ENCODE data around the gene TOLLIP.
"Not testable (repeated sequence)": the region's sequence is repeated elsewhere in the genome, so short reads cannot be mapped to it uniquely, and the experiment has no call there.

The TOLLIP gene

DNA sequence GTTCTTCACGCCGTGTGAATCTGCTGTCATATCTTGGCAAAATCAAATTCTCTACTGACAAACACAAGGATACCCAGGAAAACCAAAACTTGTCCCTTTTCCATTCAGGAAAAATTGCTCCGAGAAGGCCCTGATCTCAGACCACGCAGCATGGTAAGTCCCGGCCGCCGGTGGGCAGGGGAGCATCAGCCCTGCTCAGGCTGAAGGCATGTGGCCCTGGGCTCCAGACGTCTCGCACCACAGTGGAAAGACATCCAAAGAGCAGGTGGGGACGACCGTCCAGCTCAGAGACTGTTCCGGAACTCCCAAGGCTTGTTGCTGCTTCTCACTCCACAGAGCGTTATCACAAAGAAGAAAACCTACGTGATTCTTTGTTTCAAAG, 29.8 kb downstream of the TOLLIP start:
- no peak for DNase-seq

DNA sequence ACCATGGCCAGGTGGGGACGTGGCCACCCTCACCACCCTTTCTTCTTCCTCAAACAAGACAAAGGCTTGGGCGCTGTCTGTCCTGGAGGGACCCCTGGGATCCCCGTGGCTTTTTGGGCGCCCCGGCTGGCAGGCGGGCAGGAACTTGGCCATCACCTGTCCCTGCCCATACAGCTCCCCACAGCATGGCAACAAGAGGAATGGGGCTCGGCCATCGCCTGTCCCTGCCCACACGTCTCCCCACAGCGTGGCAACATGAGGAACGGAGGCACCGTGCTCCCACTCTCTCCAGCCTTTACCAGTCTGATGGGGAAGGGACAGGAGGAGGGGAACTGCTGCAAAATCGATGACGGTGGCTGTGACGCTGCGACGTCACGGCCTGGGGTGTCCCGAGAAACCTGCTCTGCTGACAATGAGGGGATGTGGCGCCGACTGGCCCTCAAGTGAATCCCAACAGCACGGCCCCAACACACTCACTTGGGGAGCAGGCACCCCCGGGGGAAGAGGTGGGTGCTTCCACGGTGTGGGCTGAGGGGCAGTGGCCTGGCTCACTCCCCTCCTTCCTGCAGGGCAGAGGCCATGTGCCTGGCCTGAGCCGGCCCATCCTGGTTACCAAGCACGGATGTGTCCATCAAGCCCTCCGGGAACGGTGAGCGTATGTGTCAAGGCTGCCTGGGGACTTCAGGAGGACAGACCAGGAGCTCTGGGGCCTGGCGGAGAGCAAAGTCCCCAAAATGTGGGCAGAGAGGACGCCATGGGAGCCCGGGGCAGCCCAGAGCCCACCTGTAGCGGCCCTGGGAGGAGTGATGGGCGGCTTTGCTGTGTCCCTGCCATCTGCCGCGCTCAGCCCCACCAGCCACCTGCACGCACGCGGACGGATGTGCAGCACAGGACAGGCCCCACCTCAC, 30.4 kb downstream of the TOLLIP start:
- DNase-seq: no peak

DNA sequence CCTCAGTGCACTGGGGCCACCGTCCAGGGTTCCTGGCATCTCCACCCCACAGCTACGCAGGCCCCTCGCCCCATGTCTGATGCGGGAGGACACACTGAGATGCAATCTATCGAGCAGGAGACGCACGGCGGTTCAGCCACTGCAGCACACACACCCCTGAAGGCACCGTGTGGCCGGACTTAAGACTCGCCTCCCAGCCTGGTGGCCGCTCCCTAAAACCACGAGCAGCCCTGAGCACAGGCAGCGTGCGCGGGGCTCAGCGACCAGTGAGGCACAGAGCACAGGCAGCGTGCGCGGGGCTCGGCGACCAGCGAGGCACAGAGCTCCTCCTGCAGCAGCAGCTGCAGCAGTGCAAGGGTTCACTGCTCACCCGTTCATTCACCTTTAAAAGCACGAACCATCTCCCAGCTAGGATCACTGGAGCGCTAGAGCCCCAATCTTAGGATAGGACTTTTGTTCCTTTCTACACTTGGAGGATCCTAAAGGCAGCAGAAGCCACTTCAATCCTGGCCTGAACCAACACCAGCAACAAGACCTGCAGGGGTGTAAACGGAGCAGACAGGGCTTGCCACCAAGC, 31.4 kb downstream of the TOLLIP start:
- DNase-seq: no peak

DNA sequence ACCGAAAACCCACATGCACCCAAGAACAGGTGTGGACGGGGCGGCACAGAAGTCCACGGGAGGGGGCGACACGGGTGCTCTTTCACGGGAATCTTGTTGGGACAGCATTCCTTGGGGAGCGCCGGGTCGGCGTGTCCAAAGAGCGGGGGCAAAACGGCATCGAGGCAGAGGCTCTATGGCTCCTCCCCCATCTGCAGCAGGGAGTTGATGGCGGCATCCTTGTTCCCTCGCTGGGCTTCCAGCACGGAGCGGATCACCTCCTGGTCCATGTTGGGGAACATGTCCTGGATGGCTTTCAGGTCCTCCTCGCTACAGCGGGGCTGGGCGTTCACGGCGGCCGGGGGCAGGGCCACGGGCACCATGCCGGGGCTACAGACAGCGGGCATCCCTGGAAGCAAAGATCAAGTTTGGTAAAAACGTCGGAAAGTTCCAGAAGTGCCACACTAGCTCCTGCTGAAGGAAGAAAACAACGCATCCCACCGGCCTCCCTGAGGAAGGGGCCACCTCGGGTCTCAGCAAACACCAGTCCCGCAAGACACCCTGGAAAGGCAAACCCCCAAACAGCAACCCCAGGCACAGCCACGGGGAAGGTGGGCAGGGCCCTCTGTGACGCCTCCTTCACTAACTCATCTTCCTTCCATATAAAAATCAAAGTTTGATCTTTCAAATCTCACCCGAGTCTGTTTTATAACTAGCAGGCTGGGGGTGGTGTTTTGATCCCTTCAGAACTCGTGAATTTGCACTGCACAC, 32.4 kb downstream of the TOLLIP start:
- no peak for DNase-seq

DNA sequence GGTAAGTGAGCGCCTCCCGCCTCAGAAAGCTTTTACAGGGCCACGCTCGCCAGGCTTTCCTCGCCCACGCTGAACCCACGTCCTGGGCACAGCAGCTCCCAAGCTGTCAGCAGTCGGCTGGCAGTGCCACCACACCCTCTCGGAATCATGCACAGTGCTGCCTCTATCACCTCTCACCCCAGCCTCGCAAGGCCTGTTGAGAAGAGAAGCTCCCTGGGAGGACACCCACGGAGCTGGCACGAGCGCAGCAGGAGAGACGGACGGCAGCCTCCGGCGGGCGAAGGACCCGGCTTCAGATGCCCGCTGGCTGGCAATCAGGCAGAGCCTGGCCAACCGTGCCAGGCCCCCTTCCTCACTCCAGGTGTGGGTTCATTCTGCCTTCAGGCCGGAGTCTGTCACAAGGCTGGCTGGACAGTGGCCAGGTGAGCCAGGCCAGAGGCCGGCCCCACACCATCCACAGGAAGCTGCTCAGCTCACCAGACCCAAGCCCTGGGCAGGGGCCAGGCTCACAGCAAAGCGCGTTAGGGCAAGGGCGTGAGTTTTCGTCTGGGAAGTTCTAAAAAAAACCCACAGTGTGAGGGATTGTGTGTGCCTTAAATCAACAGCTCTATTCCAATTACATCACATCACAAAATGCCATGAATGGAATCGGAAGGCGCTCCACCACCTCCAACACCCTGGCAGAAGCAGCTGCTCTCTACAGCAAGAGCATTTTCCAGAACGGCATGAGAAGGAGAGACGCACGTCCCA, 33.2 kb downstream of the TOLLIP start:
- no peak for DNase-seq

DNA sequence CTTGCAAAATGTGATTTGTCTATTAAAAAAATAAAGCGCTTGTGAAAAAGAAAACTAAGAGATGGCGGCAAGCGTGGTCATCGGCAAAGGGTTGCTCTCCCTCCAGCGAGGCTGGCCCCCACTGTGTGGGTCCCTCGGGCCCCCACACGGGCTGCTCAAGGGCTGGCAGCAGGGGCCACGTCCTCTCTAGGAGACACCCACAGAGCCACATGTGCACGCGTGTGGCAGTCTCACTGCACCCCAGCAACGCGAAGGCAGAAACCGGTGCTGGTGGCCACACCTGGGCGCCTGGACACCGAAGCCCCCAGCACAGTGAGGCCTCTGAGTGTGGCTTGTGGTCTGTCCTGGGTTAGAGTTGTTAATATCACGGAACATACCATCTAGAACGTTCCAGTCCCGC, 34.4 kb downstream of the TOLLIP start:
- DNase-seq: no peak

DNA sequence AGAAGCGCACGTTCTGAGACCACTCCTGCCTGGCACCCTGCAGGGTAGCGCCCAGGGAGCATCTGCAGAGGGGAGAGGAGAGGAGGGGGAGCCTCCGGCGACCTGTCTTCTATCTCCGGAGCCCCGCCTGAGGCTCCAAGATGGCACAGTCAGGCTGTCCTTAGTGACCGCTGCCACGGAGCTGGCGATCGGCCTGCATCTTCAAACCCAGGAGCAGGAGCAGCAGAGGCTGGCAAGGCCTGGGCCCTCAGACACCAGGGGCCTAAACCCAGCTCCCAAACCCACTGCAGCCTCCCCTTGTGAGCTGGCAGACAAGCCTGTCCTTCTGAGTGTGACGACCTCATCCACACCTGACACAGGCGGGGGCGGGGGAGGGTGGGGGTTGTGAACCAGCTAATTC, 34.9 kb downstream of the TOLLIP start:
- DNase-seq: no peak

DNA sequence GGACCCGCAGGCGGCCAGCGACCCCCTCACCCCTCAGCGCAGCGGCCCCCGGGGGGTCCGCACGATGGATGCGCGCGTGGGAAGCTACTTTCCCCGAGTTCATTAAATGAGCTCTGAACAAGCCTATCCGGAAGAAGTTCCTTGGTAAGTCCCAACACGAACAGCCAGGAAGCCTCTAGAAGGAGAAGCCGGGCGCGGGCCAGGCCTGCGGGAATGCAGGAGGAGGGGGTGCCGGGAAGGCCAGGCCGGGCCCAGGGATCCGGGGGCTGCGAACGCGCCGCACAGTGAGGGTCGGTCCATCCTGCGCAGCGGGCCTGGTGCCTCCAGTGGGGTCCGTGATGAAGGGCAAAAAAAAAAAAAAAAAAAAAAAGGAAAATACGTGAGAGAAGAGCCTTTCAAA, 36.9 kb downstream of the TOLLIP start:
- no peak for DNase-seq

DNA sequence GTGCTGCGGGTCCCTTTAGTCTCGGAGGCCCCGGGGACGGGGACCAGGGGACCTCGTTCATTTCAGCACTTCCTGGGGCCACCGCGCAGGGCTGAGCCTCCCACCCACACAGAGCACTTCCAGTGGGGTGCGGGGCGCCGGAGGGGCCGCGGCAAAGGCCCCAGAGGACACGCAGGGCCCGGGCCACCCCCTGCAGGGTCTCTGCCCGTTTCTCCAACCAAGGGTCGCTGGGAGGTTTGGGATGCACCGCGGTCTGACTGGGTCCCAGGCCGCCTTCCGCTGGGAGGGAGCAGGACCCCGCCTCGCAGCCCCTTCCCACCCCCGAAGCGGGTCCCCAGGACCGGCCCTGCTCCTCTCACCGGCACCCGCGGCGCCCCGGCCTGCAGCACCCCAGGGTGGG, 37.5 kb downstream of the TOLLIP start:
- DNase-seq: no peak

DNA sequence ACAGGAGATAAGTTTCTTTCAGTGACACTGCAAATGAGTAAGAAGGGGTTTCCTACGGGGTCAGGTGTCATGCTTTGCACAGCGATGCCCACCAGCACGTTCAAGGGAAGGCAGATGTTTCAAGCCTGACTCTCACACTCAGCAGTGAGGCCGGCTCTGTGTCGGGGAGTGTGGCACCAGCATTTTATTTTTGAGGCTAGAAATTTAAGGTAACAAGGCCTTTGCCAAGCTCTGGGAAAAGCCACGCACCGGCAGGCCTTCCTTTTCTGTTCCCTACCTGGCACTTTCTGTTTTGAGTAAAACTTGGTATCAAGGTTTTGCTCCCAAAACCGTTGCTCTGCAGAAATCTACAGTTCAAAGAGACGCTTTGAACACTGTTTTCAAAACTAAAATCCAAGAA, 38.0 kb downstream of the TOLLIP start:
- DNase-seq: no peak

DNA sequence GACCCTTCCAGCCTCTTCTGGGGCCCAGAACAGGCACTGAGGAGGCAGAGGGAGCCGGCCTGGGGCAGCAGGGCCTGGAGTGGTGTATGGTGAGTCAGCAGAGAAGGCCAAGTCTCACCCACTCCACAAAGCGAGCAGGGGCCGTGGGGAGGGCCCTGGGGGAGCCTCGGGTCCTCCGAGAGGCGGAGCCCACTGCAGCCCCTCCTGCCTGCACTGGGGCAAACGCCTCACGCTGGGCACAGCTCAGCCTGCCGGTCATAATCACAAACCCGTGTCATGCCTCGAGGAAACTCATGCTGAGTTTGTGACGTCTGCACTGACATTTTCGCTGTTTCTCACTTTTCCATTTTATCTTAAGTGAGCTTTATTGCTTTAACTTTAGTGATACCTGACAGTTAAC, 38.4 kb downstream of the TOLLIP start:
- DNase-seq: no peak

DNA sequence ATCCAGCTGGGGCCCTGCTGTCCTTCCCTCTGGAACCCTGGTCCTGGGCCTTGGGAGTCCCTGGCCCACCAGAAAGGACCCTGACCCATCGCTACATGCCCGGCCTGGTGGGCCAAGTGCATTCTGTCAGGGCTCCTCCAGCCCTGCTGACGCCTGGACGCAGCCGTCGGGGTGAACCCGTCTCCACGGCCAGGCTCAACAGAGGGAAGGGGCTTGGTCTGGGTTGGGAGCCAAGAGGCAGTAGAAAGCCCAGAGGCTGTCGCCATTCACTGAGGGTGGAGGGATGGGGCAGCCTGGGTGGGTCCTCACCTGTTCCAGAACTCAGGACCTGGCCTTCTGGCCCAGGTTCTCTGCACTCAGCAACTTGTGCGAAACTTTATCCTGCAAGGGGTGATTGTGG, 39.0 kb downstream of the TOLLIP start:
- DNase-seq: no peak

DNA sequence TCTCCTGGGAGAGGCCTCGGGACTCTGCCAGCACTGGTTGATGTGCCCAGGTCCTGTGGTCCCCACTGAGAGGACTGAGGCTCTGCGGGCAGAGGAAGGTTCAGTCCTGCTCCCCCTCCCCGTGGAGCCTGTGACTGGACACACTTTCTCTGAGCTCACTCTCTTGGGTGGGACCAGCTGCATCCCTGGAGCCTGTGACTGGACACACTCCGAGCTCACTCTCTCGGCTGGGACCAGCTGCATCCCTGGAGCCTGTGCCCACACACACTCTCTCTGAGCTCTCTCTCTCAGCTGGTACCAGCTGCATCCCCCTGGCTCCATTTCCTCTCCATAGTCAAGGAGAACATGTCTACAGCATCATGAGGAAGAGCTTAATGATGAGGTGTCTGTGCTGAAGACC, 39.5 kb downstream of the TOLLIP start:
- DNase-seq: no peak

DNA sequence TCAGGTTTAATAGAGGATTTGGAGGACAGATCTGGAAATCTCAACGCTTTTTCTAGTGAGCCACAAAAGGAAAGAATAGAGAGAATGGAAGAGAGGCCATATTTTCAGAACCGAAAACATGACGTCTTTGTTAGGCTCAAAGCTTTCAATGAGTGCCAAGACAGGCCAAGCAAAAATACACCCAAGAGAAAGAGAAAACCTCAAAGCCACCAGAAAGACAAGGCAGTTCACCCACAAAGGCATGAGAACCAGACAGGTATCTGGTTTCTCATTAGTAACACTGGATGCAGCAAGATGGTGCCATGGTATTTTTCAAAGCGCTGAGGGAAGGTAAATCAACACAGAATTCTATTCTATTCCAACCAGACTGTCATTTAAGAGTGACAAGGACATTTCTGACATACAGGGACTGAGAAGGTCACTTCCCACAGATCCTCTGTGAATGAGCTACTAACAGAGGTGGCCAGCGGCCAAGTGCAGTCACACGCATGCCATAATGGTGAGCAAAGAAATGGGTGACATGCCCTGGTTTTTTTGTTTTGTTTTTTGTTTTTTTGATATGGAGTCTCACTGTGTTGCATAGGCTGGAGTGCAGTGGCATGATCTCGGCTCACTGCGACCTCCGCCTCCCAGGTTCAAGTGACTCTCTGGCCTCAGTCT, 41.9 kb downstream of the TOLLIP start:
- DNase-seq: no peak

DNA sequence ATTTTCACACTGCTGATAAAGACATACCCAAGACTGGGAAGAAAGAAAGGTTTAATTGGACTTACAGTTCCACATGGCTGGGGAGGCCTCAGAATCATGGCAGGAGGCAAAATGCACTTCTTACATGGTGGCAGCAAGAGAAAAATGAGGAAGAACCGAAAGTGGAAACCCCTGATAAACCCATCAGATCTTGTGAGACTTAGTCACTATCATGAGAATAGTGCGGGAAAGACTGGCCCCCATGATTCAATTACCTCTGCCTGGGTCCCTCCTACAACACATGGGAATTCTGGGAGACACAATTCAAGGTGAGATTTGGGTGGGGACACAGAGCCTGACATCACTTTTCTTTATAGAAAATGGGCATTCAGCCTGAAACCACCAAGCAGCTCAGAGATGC, 42.5 kb downstream of the TOLLIP start:
- not testable (repeated sequence) for DNase-seq

DNA sequence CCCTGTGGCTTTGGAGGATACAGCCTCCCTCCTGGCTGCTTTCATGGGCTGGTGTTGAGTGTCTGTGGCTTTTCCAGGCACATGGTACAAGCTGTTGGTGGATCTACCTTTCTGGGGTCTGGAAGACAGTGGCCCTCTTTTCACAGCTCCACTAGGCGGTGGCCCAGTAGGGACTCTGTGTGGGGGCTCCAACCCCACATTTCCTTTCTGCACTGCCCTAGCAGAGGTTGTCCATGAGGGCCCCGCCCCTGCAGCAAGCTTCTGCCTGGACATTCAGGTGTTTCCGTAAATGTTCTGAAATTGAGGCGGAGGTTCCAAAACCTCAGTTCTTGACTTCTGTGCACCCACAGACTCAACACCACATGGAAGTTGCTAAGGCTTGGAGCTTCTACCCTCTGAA, 44.0 kb downstream of the TOLLIP start:
- not testable (repeated sequence) for DNase-seq

DNA sequence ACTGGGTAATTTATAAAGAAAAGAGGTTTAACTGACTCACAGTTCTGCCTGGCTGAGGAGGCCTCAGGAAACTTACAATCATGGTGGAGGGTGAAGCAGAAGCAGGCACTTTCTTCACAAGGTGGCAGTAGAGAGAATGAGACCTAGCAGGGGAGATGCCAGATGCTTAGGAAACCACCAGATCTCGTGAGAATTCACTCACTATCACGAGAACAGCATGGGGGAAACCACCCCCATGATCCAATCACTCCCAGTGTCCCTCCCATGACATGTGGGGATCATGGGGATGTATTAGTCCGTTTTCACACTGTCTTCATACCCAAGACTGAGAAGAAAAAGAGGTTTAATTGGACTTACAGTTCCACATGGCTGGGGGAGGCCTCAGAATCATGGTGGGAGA, 45.0 kb downstream of the TOLLIP start:
- DNase-seq: not testable (repeated sequence)

DNA sequence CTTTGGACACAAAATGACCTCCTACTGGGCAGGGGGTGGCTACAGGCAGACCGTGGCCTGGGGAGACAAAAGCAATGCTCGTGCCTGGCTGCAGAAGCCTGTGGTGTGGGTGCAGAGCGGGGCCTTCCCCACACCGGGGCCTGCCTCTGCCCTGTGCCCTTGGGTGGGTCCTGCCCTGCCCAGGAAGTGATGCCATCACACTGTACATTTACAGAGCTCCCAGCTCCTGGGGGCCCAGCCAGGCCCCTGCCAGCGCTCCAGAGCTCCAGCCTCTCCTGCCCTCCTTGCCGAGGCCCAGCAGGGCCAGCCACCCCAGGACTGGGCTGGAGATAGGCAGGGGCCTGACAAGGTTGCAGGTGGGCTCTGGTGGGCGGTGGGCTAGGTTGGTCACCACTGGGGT, 46.4 kb downstream of the TOLLIP start:
- DNase-seq: peak; percentile 9

DNA sequence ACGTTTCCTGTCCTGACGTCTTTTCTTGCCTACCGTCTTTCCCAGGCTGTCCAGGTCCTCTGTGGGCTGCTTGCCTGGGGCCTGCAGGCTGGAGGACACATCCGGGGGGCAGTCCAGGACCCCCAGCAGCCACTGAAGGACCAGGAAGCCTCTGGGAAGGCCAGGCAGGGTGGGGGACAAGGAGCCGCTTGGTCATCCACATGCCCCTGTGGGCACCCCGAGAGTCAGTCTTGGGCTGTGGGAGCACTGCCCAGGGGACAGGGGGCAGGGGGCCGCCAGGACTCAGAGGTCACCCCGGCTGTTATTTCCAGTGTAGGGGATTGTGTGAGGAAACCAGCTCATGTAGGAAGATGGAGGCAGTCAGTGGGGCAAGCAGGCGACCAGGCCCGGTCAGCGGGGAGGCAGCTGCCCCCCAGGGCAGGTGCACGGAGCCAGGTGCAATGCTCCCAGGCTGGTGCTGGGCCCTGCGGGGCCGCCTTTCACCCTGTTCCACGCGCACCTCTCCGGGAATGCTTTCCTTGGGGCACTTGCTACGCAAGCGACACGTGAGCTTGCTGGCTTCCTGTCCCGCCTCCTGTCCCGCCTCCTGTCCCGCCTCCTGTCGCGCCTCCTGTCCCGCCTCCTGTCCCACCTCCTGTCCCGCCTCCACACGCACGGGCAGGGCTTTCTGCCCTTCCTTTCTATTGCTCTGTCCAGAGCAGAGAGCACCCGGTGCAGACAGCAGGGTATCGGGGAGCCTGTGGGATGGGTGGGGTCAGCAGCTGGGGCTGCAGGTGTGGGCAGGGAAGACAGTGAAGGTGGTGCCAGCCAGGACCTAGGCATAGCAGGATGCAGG, 47.0 kb downstream of the TOLLIP start:
- peak; percentile 87 for DNase-seq

DNA sequence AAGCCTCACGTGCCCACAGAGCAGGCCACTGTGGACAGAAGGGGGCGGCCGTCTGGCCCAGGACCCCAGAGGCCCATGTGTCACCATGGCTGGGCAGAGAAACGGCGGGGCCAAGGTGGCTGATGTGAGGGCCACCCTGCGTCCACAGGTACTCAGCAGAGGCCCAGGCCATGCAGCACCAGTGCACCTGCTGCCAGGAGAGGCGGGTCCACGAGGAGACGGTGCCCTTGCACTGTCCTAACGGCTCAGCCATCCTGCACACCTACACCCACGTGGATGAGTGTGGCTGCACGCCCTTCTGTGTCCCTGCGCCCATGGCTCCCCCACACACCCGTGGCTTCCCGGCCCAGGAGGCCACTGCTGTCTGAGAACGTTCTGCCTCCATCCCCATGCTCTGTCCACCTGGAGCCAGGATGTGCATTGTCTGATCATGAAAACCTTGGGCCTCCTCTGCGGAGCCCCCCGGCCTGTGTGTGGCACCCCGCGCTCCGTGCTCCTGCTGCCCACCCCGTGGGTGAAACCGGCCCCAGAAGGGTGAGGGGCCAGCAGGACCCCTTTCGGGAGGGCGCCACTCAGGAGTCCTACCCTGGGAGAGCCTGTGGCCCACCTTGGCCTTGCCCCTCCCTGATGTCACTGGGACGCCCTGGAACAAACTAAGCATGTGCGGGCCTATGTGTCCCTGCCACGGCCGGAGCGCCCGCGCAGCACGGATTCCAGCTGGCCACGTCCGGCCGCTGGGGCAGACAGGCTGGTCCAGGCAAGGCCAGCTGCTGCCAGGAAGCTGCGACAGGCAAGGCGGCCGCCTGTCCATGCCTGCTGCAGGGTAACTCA, 48.0 kb downstream of the TOLLIP start:
- no peak for DNase-seq

DNA sequence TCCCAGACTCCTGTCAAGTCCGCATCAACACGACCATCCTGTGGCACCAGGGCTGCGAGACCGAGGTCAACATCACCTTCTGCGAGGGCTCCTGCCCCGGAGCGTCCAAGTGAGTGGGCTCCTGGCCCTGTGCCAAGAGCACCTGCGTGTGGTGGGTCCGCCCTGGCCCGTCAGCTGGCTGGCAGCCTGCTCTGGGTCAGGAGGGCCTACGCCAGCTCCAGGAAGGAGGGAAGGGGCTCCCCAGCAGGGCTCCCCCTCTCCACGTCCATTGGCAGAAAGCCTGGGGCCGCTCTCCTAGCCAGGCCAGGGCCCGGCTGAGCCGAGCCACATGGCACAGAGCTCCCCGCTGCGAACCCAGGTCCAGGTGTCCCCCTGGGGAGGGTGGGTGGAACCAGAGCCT, 48.8 kb downstream of the TOLLIP start:
- no peak for DNase-seq

All from stimulated activated CD4-positive, alpha-beta T cell treated with anti-CD3 and anti-CD28 coated beads, Interleukin-12 subunit alpha, Interleukin-12 subunit beta, amount 100 ng/mL, for 4 hours (primary cell).